KG1 (cell line): ENCODE measurements around the gene BPGM.

Experiments
- DNase-seq: peaks from one replicate; lab custom pipeline; 2025; lab: John Stamatoyannopoulos, UW

BPGM gene

DNA sequence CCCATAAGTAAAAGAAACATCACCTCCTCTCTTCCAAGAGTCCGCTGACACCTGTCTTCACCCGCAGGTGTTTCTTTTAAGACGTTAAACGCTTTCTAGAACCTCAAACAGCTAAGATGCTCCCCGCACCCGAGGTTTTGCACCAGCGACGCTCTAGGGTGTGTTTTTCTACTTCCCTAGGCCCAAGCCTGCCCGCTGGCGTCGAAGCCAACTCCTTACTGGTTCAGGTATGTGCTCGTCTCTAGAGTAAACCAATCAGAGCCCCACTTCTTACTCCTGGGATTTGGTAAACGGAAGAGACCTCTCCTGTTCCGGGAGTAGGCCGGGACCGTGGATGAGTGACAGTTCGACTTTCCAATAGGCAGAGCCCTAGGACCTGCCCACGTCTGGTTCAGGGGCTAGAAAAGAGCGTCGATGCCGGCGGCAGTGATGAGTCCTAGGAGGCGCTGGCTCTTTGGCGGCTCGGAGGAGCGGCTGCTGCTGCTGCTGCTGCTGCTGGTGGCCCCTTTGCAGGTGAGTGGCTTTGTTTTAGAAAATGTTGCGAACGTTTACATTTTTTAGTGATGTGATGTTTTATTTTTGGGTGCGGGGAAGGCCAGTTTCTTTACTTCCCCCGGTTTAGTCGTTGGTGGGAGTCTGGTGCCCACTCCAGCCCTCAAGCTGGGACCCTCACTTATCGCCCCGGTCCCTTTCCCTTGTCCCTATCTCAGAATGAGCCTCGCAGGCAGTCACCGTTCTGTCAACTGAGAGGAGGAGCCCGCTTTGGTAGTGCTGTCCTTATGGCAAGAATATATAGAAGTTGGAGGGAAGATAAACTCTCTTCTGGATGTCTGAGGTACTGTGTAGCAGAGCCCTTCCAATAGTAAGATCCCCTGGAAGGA lies at the start of gene BPGM:
TSS of gene BPGM (plus strand) at position 429 of the 881 bp plus-strand sequence. CDS start 14,655 bp downstream, outside the sequence.
- peak; percentile 71 for DNase-seq

DNA sequence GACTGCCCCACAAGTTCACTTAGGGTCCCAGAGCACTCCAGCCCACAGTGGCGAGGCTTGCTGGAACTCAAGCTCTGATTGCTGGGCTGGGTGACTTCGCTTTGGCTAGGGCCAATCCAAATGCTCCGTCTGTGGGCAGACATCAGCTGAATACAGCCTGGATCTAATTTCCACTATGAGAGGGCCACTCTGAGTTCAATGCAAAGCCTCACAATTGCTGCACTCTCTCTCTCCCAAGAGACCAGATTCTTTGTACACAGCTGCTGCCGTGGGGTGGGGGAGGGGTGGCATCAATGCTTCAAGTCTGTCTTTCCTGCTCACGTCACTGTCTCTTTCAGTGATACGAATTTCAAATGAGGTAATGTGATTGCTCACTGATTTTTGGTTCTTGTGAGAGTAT lies 47.3 kb upstream of the BPGM start:
- no peak for DNase-seq

- DNase-seq, result no peak
Observed at GRCh38 chr7:134601459-134601858, 45.2 kb upstream of the BPGM start.

DNA sequence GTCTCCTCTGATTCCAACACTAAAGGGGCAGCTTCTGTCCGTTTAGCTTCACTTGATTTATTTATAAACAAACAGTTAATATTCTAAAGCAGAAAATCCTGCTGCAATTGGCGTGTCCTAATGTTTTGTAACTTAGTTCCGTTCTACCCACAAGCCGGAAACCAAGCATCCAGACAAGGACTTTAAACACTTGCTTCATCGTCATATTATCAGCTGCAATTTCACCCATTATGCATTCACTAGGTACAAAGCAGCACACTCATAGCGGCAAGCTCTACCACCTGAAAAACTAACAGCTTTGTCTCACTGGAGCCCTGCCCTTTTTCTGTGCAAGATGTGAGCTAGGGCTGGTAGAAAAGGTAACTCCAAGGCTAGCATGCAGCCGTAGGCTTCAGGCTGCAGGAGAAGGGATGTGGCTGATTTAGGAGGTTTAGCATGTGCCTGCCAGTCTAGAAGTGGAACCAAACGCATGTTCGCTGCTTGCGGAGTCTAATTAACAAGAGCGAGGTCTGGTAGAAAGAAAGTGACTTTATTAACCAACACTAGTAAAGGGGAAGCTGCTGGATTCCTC lies 43.7 kb upstream of the BPGM start:
- no peak for DNase-seq

DNA sequence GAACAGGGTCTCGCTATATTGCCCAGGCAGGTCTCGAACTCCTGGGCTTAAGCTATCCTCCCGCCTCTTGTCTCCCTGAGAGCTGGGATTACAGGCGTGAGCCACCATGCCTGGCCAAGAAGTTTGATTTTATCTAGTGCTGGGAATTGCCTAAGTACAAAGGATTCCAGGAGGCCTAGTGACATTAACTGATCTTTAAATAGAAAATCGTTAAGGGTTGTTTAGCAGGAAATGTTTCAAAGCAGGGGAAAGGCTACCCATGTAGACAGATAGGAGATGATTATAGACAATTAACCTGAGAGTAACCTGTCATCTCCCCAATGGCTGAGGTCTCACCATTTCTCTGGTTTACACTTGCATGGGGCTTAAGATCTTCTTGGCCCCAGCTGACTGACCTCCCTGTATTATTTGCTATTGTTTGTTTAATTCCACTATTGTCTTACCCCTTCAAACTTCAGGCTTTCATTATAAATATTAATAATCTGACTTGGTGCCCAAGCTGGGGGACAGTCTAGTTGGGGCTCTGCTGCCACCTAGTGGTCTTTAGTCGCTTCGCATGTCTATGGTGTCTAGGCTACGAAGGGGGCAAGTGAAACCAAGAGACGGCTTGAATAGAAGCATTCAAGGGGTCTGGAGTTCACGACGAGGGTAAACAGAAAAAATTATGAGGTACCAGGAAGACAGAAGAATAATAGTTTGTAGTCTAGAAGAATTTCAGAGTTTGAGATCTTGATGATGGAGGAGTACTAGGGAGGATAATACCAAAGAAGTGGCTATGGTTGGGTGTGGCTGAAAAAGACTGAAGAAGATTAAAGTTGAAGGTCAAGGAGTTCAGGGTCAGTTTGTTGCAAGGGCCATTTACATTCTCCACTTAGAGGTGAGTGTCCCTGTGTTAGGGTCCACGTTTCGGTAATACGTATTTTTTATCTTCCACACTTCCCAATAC lies 40.4 kb upstream of the BPGM start:
- DNase-seq, result peak; percentile 0

GRCh38 chr7:134611611-134612151 lies 35.0 kb upstream of the BPGM start:
- DNase-seq, result no peak

DNA sequence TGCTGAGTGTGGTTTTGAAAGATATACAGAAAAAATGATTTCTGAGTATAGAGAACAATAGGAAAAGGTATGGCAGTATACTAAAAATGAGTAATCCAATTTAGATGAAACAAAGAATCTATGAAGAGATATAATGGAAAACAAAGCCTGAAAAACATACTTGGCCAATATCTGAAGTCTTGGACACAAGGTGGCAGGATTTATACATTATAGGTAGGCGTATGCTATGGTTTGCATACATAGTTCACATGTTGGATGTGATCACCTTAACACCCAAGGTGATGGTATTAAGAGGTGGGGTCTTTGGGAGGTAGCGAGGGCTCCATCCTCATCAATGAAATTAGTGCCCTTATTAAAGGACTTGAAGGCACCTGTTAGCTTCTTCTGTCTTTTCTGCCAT lies 34.5 kb upstream of the BPGM start:
- no peak for DNase-seq

- DNase-seq, result no peak
Observed at GRCh38 chr7:134613623-134614347, 32.9 kb upstream of the BPGM start.

DNA sequence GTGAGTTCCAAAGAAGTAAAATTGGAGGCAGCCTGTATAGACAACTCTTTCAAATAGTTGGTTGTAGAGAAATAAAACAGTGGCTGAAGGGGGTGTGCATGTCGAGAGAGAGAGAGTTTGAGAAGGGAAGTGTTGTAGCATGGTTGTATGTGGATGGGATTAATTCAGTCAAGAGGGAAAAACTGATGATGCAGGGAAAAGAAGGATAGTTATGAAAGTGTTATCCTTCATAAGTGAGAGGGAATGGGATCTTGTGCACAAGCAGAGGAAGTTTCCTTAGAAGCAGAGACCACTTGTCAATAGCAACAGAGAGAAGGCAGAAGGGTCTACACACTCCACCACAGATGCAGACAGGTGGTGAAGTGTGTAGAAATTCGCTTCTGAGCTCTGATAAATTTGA lies 30.0 kb upstream of the BPGM start:
- no peak for DNase-seq

DNA sequence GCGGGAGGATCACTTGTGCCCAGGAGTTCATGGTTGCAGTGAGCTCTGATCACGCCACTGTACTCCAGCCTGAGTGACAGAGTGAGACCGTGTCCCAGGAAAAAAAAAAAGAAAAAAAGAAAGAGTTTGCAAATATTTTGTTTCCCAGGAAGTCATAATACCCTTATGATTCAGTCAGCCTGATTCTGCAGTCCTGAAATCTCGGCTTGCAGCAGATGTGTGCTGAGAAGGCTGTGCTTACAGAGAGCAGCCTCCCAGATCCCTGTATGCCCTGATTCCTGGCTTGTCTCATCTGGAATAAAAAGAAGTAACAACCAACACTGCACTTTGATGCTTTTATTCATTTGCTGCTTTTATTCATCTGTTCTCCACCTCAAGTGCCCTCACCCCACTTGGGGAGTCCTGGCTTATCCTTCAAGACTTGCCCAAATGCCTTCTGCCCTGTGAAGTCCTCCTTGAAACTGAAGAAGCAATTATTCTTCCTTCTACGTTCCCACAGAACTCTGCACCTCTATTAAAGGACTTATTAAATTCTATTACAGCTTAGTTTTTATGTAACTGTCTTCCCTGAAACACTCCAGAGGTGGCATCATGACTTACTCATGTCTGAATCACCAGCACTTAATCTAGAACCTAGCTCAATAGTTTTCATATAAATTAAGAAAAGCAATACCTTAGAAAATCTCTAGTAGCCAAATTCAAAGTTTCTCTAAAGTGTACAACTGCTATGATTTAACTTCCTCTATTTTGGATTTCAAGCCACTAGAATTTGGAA lies 27.7 kb upstream of the BPGM start:
- no peak for DNase-seq

DNA sequence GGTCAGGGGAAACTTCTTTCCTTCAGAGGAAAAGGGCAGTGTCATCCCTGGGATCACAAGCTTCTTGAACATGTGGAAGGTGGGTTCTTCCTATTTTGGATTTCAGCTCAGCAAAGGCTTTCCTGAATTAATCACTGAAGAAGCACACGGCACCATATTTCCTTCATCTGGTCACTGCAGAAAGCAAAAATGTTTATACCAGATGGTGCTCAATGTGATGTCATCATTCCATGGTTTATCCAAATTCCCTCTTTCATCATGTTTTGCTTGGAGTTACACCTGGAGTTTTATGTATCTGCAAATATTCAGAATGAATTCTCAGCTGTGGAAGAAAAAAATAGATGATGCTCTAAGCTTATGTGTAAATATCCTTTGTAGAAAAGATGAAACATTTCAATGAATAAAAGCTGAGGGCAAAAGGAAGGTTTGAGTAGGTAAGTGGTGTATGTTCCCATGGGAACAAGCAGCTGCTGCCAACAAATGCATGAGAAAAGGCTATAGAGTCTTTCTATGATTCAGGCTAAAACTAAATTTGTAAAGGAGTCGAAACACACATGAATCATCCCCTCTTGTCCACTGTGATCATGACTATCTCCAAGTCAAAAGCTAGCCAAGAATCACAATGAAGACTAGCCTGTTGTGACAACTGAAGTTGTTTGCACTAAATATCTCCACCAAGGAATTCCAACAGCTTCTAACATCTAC lies 26.9 kb upstream of the BPGM start:
- DNase-seq, result no peak

DNA sequence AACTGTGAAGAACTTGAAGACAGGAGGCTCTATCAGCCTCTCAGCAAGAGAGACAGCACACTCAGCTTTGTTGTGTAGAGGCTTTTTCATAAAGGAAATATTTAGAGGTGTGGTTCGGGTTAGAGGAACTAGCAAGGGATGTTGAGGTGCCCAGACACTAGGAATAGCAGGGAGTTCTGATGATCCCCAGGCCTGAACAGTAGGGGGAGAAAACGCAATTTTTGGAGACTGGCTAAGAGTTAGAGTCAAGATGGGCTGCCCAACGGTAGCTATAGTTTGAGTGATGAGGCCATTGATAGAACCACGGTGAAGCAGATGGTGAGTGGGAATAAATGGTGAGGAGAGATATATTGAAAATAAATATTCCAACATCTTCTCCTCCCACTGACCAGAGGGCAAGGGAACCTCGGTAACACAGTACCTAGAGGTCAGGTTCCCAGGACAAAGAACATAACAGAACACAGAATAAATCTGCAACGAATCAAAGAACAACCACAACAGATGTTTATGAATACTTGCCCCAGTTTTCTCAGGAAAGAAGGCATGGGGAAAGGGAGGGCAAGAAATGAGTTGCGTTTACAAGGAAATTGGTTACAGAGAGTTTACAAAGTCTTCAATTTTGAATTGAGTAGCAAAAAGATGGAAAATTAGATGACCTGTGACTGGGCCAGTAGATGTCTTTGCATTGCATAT lies 24.2 kb upstream of the BPGM start:
- no peak for DNase-seq

- DNase-seq, result no peak
Observed at GRCh38 chr7:134623193-134623592, 23.5 kb upstream of the BPGM start.

DNA sequence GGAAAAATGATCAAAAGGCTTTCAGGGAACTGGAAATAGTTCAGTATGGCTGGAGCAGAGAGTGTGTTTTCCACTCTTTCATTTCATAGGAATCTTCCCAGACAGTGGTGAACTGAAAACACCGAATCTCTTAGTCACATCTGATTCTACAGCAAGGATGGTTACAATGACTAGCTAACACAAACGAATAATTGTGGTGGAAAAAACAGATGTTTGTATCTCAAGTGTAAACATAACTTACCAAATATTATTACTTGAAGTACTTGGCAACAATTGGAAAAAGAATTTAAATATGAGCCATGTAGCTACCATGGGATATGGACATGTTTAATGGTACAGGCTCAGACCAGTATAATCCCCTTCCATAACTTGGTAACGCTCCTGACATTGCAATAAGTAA lies 21.1 kb upstream of the BPGM start:
- DNase-seq, result no peak

GRCh38 chr7:134627109-134627774 lies 19.4 kb upstream of the BPGM start:
- no peak for DNase-seq

DNA sequence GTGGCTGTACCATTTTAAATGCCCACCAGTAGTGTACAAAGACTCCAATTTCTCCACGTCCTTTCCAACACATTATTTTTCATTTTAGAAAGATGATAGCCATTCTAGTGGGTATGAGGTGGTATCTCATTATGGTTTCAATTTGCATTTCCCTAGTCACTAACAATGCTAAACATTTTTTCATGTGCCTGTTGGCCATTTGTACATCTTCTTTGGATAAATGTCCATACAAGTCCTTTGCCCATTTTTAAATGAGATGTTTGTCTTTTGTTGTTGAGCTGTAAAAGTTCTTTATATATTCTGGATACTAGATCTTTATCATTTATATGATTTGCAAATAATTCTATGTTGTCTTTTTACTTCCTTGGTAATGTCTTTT lies 18.9 kb upstream of the BPGM start:
- DNase-seq, result no peak

GRCh38 chr7:134629445-134629844 lies 17.2 kb upstream of the BPGM start:
- DNase-seq, result no peak

GRCh38 chr7:134630237-134630636 lies 16.4 kb upstream of the BPGM start:
- DNase-seq, result no peak

DNA sequence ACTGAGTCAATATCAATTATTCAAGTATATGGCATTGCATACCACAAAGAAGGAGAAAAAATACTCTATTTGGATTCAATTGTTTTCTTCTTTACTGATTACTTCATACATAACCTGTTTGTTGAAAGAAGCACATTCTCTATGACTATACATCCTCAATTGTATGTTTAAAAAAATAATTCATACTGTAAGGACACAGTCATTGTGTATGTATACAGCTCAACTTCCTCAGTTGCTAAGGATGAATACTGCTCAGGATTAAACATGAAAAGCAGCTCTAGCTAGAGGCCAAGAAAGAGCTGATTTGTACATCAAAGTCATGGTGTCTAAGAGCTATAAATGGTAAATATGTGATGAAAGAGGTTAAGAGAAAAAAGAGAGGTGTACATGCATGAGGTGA lies 15.8 kb upstream of the BPGM start:
- DNase-seq, result no peak
